Spleen (tissue), 11 donors: ENCODE data around the gene USP13. TPM values are rescaled to one million over a fixed set of nuclear protein-coding genes. Genes with fewer than 3 reads are reported as not detected.

Experiments used
- DNase-seq: peaks from one replicate; pipeline ENCODE4 v3.0.0-alpha.2; 2020
- H3K27ac ChIP-seq, 8 donors: fragments of 200-600 bp; sonication (generic) in 7 of 8; 1 replicate in 4 of 8; 2 replicates in 4 of 8; pipeline versions ENCODE4 v1.5.0 to v1.8.0; 2016 to 2021; ENCODE audit warnings: inconsistent platforms in 4 of 8, mild to moderate bottlenecking in 4 of 8, moderate library complexity in 1 of 8
- H3K27me3 ChIP-seq, 7 donors: fragments of 200-600 bp; sonication (generic) in 6 of 7; replicated peaks in 1 of 7; 1 replicate in 4 of 7; 2 replicates in 3 of 7; pipeline versions ENCODE4 v1.5.0 to v1.8.0; 2016 to 2021; ENCODE audit warnings: inconsistent platforms in 3 of 7, mild to moderate bottlenecking in 1 of 7
- H3K36me3 ChIP-seq, 6 donors: fragments of 200-600 bp; sonication (generic) in 5 of 6; 1 replicate in 4 of 6; 2 replicates in 2 of 6; pipeline versions ENCODE4 v1.5.0 to v1.8.0; 2016 to 2021; ENCODE audit warnings: inconsistent platforms in 2 of 6
- H3K4me1 ChIP-seq, 6 donors: fragments of 200-600 bp; sonication (generic) in 5 of 6; 1 replicate in 3 of 6; 2 replicates in 3 of 6; pipeline versions ENCODE4 v1.5.0 to v1.8.0; 2016 to 2021; ENCODE audit warnings: inconsistent platforms in 3 of 6
- H3K4me3 ChIP-seq, 8 donors: fragments of 200-600 bp; sonication (generic) in 7 of 8; 1 replicate in 4 of 8; 2 replicates in 4 of 8; pipeline versions ENCODE4 v1.5.0 to v1.8.0; 2016 to 2021; ENCODE audit warnings: inconsistent platforms in 4 of 8, mild to moderate bottlenecking in 4 of 8, moderate library complexity in 2 of 8
- H3K9me3 ChIP-seq, 8 donors: fragments of 200-600 bp; sonication (generic) in 7 of 8; 1 replicate in 4 of 8; 2 replicates in 4 of 8; pipeline versions ENCODE4 v1.5.0 to v1.8.0; 2016 to 2021; ENCODE audit warnings: inconsistent platforms in 4 of 8
- CTCF ChIP-seq, 11 experiments: fragments of 200-600 bp in 7 of 11; fragments of 450-650 bp in 4 of 11; sonication (generic) in 4 of 11; IDR thresholded peaks in 8 of 11; conservative IDR thresholded peaks in 3 of 11; 1 replicate in 7 of 11; 2 replicates in 4 of 11; pipeline versions ENCODE4 v1.4.0 to v1.8.0; 2016 to 2021; ENCODE audit warnings: antibody characterized with exemption in 11 of 11, inconsistent platforms in 4 of 11, mild to moderate bottlenecking in 1 of 11
- POLR2A ChIP-seq, 3 donors: fragments of 450-650 bp; IDR thresholded peaks; one replicate each; pipeline ENCODE4 v1.5.1; 2017; ENCODE audit warnings: antibody characterized with exemption in 3 of 3, mild to moderate bottlenecking in 1 of 3
- POLR2AphosphoS5 ChIP-seq, 3 donors: sonication (generic); formaldehyde crosslinking; IDR thresholded peaks; one replicate each; pipeline ENCODE4 v1.5.1; 2017; ENCODE audit warnings: antibody characterized with exemption in 3 of 3
- WGBS, 5 donors: extraction: QIAGEN DNeasy Blood & Tissue Kit in 3 of 5; methylation state at CpG; one replicate each; pipeline versions ENCODE4 v1.1.5 to v1.1.7; 2013 to 2018; 5-methylcytosine and 5-hydroxymethylcytosine counted together
- intact Hi-C: fragments of 100-400 bp; cut with DNase I; formaldehyde crosslinking; loops from one replicate; pipeline ENCODE4 v1.15.0; 2023; ENCODE audit warnings: low total_unique reads
- polyA plus RNA-seq, 3 donors: library from polyadenylated mRNA; stranded (reverse); fragments of 200-250 nt; gene quantifications; one replicate each; pipeline ENCODE4 v1.2.1, GENCODE V29; 2013
- total RNA-seq, 7 donors: library from RNA; depleted of rRNA in 3 of 7; stranded (reverse); fragments of >200 nt in 3 of 7; fragmentation: NEBNext Ultra II Directional in 4 of 7; extraction: Animal tissue kit (Norgen Biotek cat#: 25700) in 4 of 7; gene quantifications; one replicate each; pipeline versions ENCODE4 v1.1.0 to v1.2.1, GENCODE V29; 2016 to 2021
- donor health status: healthy with polysubstance abuse.
- donor health status: DM: no; HTN: no; CAD: no; lungs with moderate emphysema.
- donor health status: DM: no; HTN: no; CAD: no.
- donor health status: Bipolar disorder and iron deficiency.
- donor health status: healthy.
- donor health status: DM: no; HTN: no; CAD: no.
- donor health status: DM: yes; HTN: yes; CAD: no.

Gene USP13
- total and polyA plus RNA-seq, 10 donors: 1.1 to 9.4 (median 7.1) TPM

GRCh38 chr3:179819379-179819778 is 166.5 kb downstream of the USP13 start:
- Histone ChIP-seq H3K9me3 (no peaks in the 10 kb centered on the region), H3K27me3 (peaks cover 0 to 18% (median 0%) of the 10 kb centered on the region in 7 donors), H3K4me3 (no peak overlapping the region), H3K4me1 (no peaks in the 10 kb centered on the region), H3K36me3 (no peaks in the 10 kb centered on the region), H3K27ac (no peak overlapping the region)
- WGBS, 5 donors: 83 to 95% (median 88%) methylated on average over 3 of the region's 3 CpGs
- intact Hi-C loops: no loop called here
- TF ChIP-seq POLR2AphosphoS5 (IDR thresholded peaks at IDR 0.05) (no peak), CTCF (IDR thresholded peaks at IDR 0.05 in 8 of 11, conservative IDR thresholded peaks at IDR 0.05 in 3 of 11) (no peak), POLR2A (IDR thresholded peaks at IDR 0.05) (no peak)
- no peak for DNase-seq

GRCh38 chr3:179822296-179822695 is 169.5 kb downstream of the USP13 start:
- TF ChIP-seq POLR2AphosphoS5 (IDR thresholded peaks at IDR 0.05) (no peak), CTCF (IDR thresholded peaks at IDR 0.05 in 8 of 11, conservative IDR thresholded peaks at IDR 0.05 in 3 of 11) (no peak), POLR2A (IDR thresholded peaks at IDR 0.05) (no peak)
- Histone ChIP-seq H3K9me3 (no peaks in the 10 kb centered on the region), H3K36me3 (no peaks in the 10 kb centered on the region), H3K27me3 (peaks cover 0 to 18% (median 0%) of the 10 kb centered on the region in 7 donors), H3K27ac (no peak overlapping the region), H3K4me3 (no peak overlapping the region), H3K4me1 (no peaks in the 10 kb centered on the region)
- 87 to 96% (median 90%) methylated on average over 3 of the region's 3 CpGs for WGBS, 5 donors
- no peak for DNase-seq
- intact Hi-C loops: no loop called here

- intact Hi-C loops: no loop called here
- Histone ChIP-seq H3K4me1 (no peaks in the 10 kb centered on the region), H3K4me3 (no peak overlapping the region), H3K9me3 (no peaks in the 10 kb centered on the region), H3K36me3 (no peaks in the 10 kb centered on the region), H3K27me3 (peaks cover 0 to 13% (median 0%) of the 10 kb centered on the region in 7 donors), H3K27ac (no peak overlapping the region)
- no peak for DNase-seq
- 74 to 83% (median 75%) methylated on average over 6 of the region's 6 CpGs for WGBS, 5 donors
- TF ChIP-seq POLR2AphosphoS5 (IDR thresholded peaks at IDR 0.05) (no peak), POLR2A (IDR thresholded peaks at IDR 0.05) (no peak), CTCF (IDR thresholded peaks at IDR 0.05 in 8 of 11, conservative IDR thresholded peaks at IDR 0.05 in 3 of 11) (no peak)
Observed at GRCh38 chr3:179825527-179826246, 172.8 kb downstream of the USP13 start.

GRCh38 chr3:179826247-179826637 is 173.4 kb downstream of the USP13 start:
- intact Hi-C loops: no loop called here
- TF ChIP-seq POLR2AphosphoS5 (IDR thresholded peaks at IDR 0.05) (no peak), POLR2A (IDR thresholded peaks at IDR 0.05) (no peak), CTCF (IDR thresholded peaks at IDR 0.05 in 8 of 11, conservative IDR thresholded peaks at IDR 0.05 in 3 of 11) (no peak)
- 12 to 28% (median 23%) methylated on average over 1 of the region's 1 CpG for WGBS, 5 donors

More at GRCh38 chr3:179826247-179826637, 173.4 kb downstream of the USP13 start:
- no peak overlapping the region for H3K27ac ChIP-seq
- DNase-seq: no peak
- peaks cover 0 to 15% (median 2%) of the 10 kb centered on the region in 7 donors for H3K27me3 ChIP-seq
- H3K4me3 ChIP-seq: no peak overlapping the region
- H3K9me3 ChIP-seq: no peaks in the 10 kb centered on the region
- no peaks in the 10 kb centered on the region for H3K36me3 ChIP-seq
- no peaks in the 10 kb centered on the region for H3K4me1 ChIP-seq
